Stomach smooth muscle (tissue), 2 donors: Measurements from ENCODE around the gene RAB3C.

Source experiments
- H3K27ac ChIP-seq: one replicate; pipeline ENCODE4 v1.7.0; 2013; ENCODE audit warnings: mild to moderate bottlenecking, low read length, inconsistent platforms
- H3K27me3 ChIP-seq, 2 donors: one replicate each; pipeline ENCODE4 v1.7.0; 2013; ENCODE audit warnings: low read length in 2 of 2; ENCODE audit not compliant: insufficient read depth in 2 of 2, control insufficient read depth in 1 of 2
- H3K36me3 ChIP-seq, 2 donors: one replicate each; pipeline ENCODE4 v1.7.0; 2013; ENCODE audit warnings: low read length in 2 of 2; ENCODE audit not compliant: control insufficient read depth in 2 of 2, insufficient read depth in 2 of 2
- H3K4me1 ChIP-seq: one replicate; pipeline ENCODE4 v1.7.0; 2013; ENCODE audit warnings: low read length; ENCODE audit not compliant: control insufficient read depth, insufficient read depth
- H3K4me3 ChIP-seq, 2 donors: one replicate each; pipeline ENCODE4 v1.7.0; 2013; ENCODE audit warnings: low read length in 2 of 2
- H3K9ac ChIP-seq, 2 donors: one replicate each; pipeline ENCODE4 v1.7.0; 2013; ENCODE audit warnings: low read length in 2 of 2, mild to moderate bottlenecking in 1 of 2
- H3K9me3 ChIP-seq, 2 donors: one replicate each; pipeline ENCODE4 v1.7.0; 2013; ENCODE audit warnings: low read length in 2 of 2; ENCODE audit not compliant: control insufficient read depth in 2 of 2
- donor health status: healthy.
- donor health status: Pancreatic carcinoma.

The RAB3C gene

DNA sequence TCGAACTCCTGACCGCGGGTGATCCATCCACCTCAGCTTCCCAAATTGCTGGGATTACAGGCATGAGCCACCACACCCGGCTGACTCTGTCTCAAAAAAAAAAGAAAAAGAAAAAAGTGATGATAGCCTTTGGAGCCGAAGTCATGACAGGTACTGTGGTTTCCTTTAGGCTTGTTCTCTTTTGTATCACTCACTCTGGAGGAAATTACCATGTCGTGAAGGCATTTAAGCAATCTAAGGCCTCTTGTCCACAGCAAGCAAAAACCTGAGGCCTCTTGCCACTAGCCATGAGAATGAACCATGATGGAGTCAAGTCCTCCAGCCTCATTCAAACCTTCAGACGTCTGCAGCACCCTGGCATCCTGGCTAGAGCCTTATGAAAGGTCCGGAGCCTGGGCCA, 286.1 kb downstream of the RAB3C start:
- Histone ChIP-seq H3K36me3 (no peaks in the 10 kb centered on the region), H3K27me3 (no peaks in the 10 kb centered on the region), H3K9ac (no peak overlapping the region)

DNA sequence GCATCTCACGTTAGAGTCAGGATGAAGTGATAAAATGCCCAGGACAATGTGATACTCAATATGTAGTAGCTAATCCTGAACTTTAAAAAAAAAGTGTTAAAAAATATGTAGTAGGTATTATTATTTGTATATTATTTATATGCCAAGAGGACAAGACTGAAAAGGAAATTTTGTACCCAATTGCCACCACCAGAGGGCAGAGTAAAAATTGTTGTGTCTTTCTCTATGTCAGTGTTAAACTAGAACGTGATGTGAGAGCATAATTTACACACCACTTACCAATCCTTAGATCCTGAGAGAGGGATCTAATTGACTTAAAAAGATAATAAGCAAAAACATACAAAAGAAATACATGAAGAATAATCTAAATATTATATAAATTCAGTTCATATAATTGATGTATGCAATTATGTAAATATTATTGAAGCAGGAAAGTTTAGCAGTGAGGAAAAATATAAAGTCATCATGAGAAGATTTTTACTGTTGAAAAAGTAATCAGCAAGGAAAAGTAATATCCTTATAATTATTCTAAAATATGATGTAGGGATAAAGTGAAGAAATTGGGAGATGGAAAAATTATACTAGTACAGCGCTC, 288.9 kb downstream of the RAB3C start:
- Histone ChIP-seq H3K27ac (no peak overlapping the region), H3K36me3 (no peaks in the 10 kb centered on the region), H3K9ac (no peak overlapping the region), H3K9me3 (no peaks in the 10 kb centered on the region), H3K4me3 (no peak overlapping the region), H3K27me3 (no peaks in the 10 kb centered on the region), H3K4me1 (no peaks in the 10 kb centered on the region)

More for the DNA sequence above, 286.1 kb downstream of the RAB3C start:
- Histone ChIP-seq H3K9me3 (no peaks in the 10 kb centered on the region), H3K27ac (no peak overlapping the region), H3K4me3 (no peak overlapping the region), H3K4me1 (no peaks in the 10 kb centered on the region)

DNA sequence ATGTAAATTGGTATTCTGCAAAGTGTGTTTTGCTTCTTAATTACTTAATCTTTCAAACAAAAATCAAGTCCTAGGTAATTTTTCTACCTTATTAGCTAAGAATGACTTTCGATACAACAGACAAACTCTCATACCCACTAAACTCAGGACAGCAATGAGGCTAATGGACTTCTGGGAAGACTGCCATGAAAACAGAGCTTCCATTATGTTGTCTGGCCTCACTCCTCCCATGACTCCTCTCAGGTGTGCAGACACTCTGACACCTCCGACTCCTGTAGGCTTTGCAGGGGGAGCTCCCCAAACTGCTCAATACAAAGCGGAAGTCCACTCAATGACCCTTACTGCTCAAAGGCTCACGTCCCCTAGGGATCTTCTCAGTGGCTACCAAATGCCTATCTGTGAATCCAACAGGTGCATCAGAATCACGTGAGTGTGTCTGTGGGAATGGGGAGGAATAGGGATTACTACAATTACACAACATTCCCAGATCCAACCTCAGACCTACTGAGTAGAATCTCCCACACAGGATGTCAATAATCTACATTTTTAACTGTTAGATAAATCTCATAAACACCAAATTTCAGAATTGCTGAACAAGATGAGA, 289.9 kb downstream of the RAB3C start:
- Histone ChIP-seq H3K27ac (no peak overlapping the region), H3K9me3 (no peaks in the 10 kb centered on the region), H3K9ac (no peak overlapping the region), H3K4me3 (no peak overlapping the region), H3K27me3 (no peaks in the 10 kb centered on the region), H3K36me3 (no peaks in the 10 kb centered on the region), H3K4me1 (no peaks in the 10 kb centered on the region)

- no peaks in the 10 kb centered on the region for H3K27me3 ChIP-seq
- no peaks in the 10 kb centered on the region for H3K9me3 ChIP-seq
- H3K9ac ChIP-seq, result no peak overlapping the region
- no peak overlapping the region for H3K27ac ChIP-seq
- no peaks in the 10 kb centered on the region for H3K36me3 ChIP-seq
- H3K4me1 ChIP-seq, result no peaks in the 10 kb centered on the region
- no peak overlapping the region for H3K4me3 ChIP-seq
These were observed 292.7 kb downstream of the RAB3C start for GRCh38 chr5:58875599-58875998.

DNA sequence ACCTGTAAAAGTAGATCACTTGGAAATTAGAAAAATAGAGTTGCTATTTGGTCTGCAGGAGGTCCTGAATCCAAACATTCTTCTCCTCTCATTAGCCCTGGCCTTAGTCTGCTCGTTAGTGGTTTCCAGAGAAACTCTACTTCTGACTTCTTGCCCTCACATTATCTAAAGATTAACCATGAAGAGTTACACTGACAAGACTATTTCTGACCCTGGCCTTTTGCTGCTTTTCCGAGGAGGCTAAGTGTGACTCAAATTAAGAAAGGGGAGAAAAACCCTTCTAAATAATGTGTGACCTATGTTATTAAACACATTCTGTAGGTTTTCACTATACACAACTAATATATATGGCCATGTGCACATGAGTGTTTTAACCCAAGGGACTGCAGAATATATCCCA, 302.4 kb downstream of the RAB3C start:
- Histone ChIP-seq H3K9me3 (peaks cover 0 to 2% of the 10 kb centered on the region in 2 donors), H3K27me3 (no peaks in the 10 kb centered on the region), H3K4me3 (no peak overlapping the region), H3K36me3 (no peaks in the 10 kb centered on the region), H3K27ac (no peak overlapping the region), H3K9ac (no peak overlapping the region), H3K4me1 (peaks cover 3% of the 10 kb centered on the region)

GRCh38 chr5:58886315-58887207, 303.7 kb downstream of the RAB3C start:
- Histone ChIP-seq H3K4me3 (no peak overlapping the region), H3K9me3 (peaks cover 0 to 2% of the 10 kb centered on the region in 2 donors), H3K4me1 (peaks cover 4% of the 10 kb centered on the region), H3K36me3 (no peaks in the 10 kb centered on the region), H3K27ac (no peak overlapping the region), H3K27me3 (no peaks in the 10 kb centered on the region), H3K9ac (no peak overlapping the region)

DNA sequence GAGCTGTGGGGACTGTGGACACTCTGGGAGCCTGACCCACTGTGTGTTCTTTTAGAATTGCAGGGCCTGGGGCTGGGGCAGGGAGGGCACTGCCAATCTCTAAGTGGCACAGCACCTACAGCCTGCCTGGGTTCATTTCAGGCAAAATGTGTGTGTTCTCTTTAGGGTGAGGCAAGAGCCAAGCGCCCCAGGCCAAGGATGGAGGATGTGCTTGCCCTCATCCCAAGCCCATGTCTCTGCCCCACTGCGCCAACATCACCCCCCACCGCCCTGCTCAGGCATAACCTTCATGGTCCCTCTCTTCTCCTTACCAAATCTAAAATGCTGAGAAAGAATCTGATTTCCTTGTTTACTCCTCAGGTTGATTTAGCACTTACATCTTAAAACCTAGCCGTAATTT, 304.4 kb downstream of the RAB3C start:
- Histone ChIP-seq H3K27me3 (no peaks in the 10 kb centered on the region), H3K4me1 (peaks cover 6% of the 10 kb centered on the region), H3K4me3 (no peak overlapping the region), H3K36me3 (no peaks in the 10 kb centered on the region), H3K9ac (no peak overlapping the region), H3K27ac (no peak overlapping the region), H3K9me3 (peaks cover 0 to 2% of the 10 kb centered on the region in 2 donors)

DNA sequence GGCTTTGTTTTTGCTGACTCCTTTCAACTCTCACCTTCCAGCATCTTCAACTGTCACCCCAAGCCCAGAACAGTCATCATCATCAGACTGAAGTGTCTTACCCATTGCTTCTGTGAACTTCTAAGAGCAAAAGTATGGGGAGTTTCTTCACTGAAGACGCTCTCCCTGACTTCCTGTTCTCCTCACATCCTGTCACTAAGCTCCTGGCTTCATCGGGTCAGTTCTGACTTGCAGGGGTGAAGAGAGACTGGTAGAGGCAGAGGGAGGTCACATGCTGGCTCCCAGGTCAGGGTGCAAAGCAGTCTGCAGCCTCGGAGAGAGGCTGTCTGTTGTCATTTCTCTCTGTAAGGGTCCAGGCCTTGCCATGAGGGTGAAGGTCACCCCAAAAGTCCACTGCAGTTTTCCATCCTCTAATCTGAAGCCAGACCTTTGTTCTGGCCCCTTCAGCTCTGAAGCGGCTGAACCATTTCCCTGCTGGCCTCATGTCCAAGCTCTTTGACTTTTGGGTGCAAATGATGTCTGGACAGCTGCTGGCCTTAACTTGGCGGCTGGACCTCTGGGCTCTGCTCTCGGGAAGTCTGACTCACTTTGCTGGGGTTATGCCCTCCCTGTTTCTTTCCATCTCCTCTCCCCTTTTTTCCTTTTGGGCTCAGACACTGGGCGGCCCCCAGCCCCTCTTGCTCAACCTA, 305.0 kb downstream of the RAB3C start:
- no peak overlapping the region for H3K27ac ChIP-seq
- no peak overlapping the region for H3K4me3 ChIP-seq
- peaks cover 0 to 2% of the 10 kb centered on the region in 2 donors for H3K9me3 ChIP-seq
- no peaks in the 10 kb centered on the region for H3K27me3 ChIP-seq
- H3K9ac ChIP-seq, result no peak overlapping the region
- H3K36me3 ChIP-seq, result no peaks in the 10 kb centered on the region
- peaks cover 6% of the 10 kb centered on the region for H3K4me1 ChIP-seq

DNA sequence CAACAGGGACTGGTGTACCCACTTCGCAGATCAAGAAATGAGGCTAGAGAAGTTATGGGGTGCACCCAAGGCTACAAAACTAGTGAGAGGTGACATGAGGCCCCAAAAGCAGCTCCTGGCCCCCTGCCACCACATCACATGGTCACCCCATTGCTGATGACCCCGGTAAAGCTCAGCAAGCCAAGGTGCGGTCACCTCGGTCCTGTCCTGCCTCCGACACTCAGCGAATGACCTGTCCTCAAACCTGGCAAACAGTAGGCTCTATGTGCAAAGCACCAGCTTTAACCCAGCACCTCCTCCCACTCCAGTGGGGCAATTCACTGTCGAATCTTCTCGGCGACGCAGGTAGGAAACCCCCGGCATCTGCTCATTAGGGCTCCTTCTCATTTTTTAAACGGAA, 307.4 kb downstream of the RAB3C start:
- Histone ChIP-seq H3K9me3 (no peaks in the 10 kb centered on the region), H3K4me1 (peaks cover 6% of the 10 kb centered on the region), H3K36me3 (no peaks in the 10 kb centered on the region), H3K27me3 (no peaks in the 10 kb centered on the region), H3K4me3 (no peak overlapping the region), H3K27ac (no peak overlapping the region), H3K9ac (no peak overlapping the region)

GRCh38 chr5:58890701-58891085, 307.8 kb downstream of the RAB3C start:
- Histone ChIP-seq H3K4me1 (peaks cover 6% of the 10 kb centered on the region), H3K9me3 (no peaks in the 10 kb centered on the region), H3K9ac (no peak overlapping the region), H3K4me3 (no peak overlapping the region), H3K36me3 (no peaks in the 10 kb centered on the region), H3K27ac (no peak overlapping the region), H3K27me3 (no peaks in the 10 kb centered on the region)
